ENCODE results near the gene CFAP157. TPM values are rescaled to one million over a fixed set of nuclear protein-coding genes. Genes with fewer than 3 reads are reported as not detected.
"Not testable (repeated sequence)": the region's sequence is repeated elsewhere in the genome, so short reads cannot be mapped to it uniquely, and the experiment has no call there.

CFAP157 gene
- total RNA-seq, 1 donor, result 0.27 TPM

GRCh38 chr9:127756233-127756632 is 49.4 kb downstream of the CFAP157 start:
- DNase-seq (ENCODE audit: low read depth in 2 of 3, low spot score in 2 of 3), result no peak

GRCh38 chr9:127756776-127757175 is 50.0 kb downstream of the CFAP157 start:
- DNase-seq (ENCODE audit: low read depth in 2 of 3, low spot score in 2 of 3), result not testable (repeated sequence)

GRCh38 chr9:127758843-127759242 is 52.1 kb downstream of the CFAP157 start:
- no peak for DNase-seq (ENCODE audit: low read depth in 2 of 3, low spot score in 2 of 3)

GRCh38 chr9:127761061-127761460 is 54.3 kb downstream of the CFAP157 start:
- no peak for DNase-seq (ENCODE audit: low read depth in 2 of 3, low spot score in 2 of 3)

GRCh38 chr9:127761491-127761956 is 54.7 kb downstream of the CFAP157 start:
- no peak for DNase-seq (ENCODE audit: low read depth in 2 of 3, low spot score in 2 of 3)

GRCh38 chr9:127762111-127762676 is 55.4 kb downstream of the CFAP157 start:
- DNase-seq (ENCODE audit: low read depth in 2 of 3, low spot score in 2 of 3), result peak in 2 of 3 donors; percentile 36 to 60

GRCh38 chr9:127763918-127764384 is 57.2 kb downstream of the CFAP157 start:
- peak in 1 of 3 donors; percentile 46 for DNase-seq (ENCODE audit: low read depth in 2 of 3, low spot score in 2 of 3)

- no peak for DNase-seq (ENCODE audit: low read depth in 2 of 3, low spot score in 2 of 3)
These were observed 58.6 kb downstream of the CFAP157 start for GRCh38 chr9:127765418-127765817.

Other genes starting within 250 kb of the CFAP157 start
- 5.7 TPM for gene STXBP1, start 94.7 kb upstream of the CFAP157 start, total RNA-seq
- 20.7 TPM for gene PTRH1, start 8.7 kb downstream of the CFAP157 start, total RNA-seq
- under 0.01 TPM for gene TTC16, start 9.1 kb downstream of the CFAP157 start, total RNA-seq
- gene TOR2A, start 28.3 kb downstream of the CFAP157 start, total RNA-seq, result 15.9 TPM
- gene SH2D3C, start 71.7 kb downstream of the CFAP157 start, total RNA-seq, result 79.7 TPM
- 208 TPM for gene CDK9, start 79.0 kb downstream of the CFAP157 start, total RNA-seq
- gene FPGS, start 95.9 kb downstream of the CFAP157 start, total RNA-seq, result 212 TPM
- gene ENG, start 147.7 kb downstream of the CFAP157 start, total RNA-seq, result 17.5 TPM
- 0.27 TPM for gene AK1, start 170.7 kb downstream of the CFAP157 start, total RNA-seq
- 47.9 TPM for gene ST6GALNAC6, start 192.6 kb downstream of the CFAP157 start, total RNA-seq
- gene ST6GALNAC4, start 210.1 kb downstream of the CFAP157 start, total RNA-seq, result 70.3 TPM
- 0.27 TPM for gene PIP5KL1, start 223.8 kb downstream of the CFAP157 start, total RNA-seq
- 17.2 TPM for gene DPM2, start 230.9 kb downstream of the CFAP157 start, total RNA-seq